ENCODE measurements around the gene ARSJ. TPM values are rescaled to one million over a fixed set of nuclear protein-coding genes. Genes with fewer than 3 reads are reported as not detected.

The ARSJ gene
- total and polyA plus RNA-seq, 2 experiments from 2014 or later: 4.3 to 6.6 TPM

GRCh38 chr4:113973345-113973744, 6.1 kb downstream of the ARSJ start:
- peaks cover 13% of the 10 kb centered on the region for H3K27me3 ChIP-seq (ENCODE audit: insufficient read depth)
- peaks cover 5% of the 10 kb centered on the region for H3K4me1 ChIP-seq (ENCODE audit: insufficient read depth)
- Mint-ChIP-seq H3K4me3 (no peak overlapping the region), H3K4me1 (peaks cover 15% of the 10 kb centered on the region), H3K9me3 (no peaks in the 10 kb centered on the region; the same call in 2 of the 3 replicates), H3K36me3 (ENCODE audit: low read depth) (peaks cover 4% of the 10 kb centered on the region; the same call in 1 of the 3 replicates), H3K27me3 (ENCODE audit: insufficient read depth, low read depth, poor library complexity) (no peaks in the 10 kb centered on the region), H3K27ac (no peak overlapping the region)
- H3K79me2 ChIP-seq (replicated peaks; ENCODE audit: insufficient read depth): peaks cover 30% of the 10 kb centered on the region
- no peak overlapping the region for H2AFZ ChIP-seq
- H3K27ac ChIP-seq (ENCODE audit: low read depth): no peak overlapping the region
- no peaks in the 10 kb centered on the region for H3K9me2 ChIP-seq (ENCODE audit: insufficient read depth)
- no peak overlapping the region for H3K4me2 ChIP-seq
- no peak for ATAC-seq
- TF ChIP-seq CREB1 (CRISPR knock-in tag; IDR thresholded peaks at IDR 0.05; ENCODE audit: low read depth) (no peak), NANOG (IDR thresholded peaks at IDR 0.05; ENCODE audit: borderline replicate concordance) (no peak), EZH2 (IDR thresholded peaks at IDR 0.05; ENCODE audit: low read depth, unreplicated experiment) (no peak), ZNF331 (CRISPR knock-in tag; IDR thresholded peaks at IDR 0.05; ENCODE audit: low read depth) (no peak), ZNF114 (CRISPR knock-in tag; IDR thresholded peaks at IDR 0.05) (no peak), EZH2phosphoT487 (IDR thresholded peaks at IDR 0.05; ENCODE audit: unreplicated experiment) (no peak), POLR2AphosphoS5 (IDR thresholded peaks at IDR 0.05; ENCODE audit: low read depth) (no peak), JUNB (IDR thresholded peaks at IDR 0.05; ENCODE audit: unreplicated experiment) (no peak), ZNF462 (CRISPR knock-in tag; IDR thresholded peaks at IDR 0.05) (no peak), STAT1 (IDR thresholded peaks at IDR 0.05; ENCODE audit: unreplicated experiment) (no peak), ETS1 (IDR thresholded peaks at IDR 0.05) (no peak)
- TF ChIP-seq, protein P1, sequence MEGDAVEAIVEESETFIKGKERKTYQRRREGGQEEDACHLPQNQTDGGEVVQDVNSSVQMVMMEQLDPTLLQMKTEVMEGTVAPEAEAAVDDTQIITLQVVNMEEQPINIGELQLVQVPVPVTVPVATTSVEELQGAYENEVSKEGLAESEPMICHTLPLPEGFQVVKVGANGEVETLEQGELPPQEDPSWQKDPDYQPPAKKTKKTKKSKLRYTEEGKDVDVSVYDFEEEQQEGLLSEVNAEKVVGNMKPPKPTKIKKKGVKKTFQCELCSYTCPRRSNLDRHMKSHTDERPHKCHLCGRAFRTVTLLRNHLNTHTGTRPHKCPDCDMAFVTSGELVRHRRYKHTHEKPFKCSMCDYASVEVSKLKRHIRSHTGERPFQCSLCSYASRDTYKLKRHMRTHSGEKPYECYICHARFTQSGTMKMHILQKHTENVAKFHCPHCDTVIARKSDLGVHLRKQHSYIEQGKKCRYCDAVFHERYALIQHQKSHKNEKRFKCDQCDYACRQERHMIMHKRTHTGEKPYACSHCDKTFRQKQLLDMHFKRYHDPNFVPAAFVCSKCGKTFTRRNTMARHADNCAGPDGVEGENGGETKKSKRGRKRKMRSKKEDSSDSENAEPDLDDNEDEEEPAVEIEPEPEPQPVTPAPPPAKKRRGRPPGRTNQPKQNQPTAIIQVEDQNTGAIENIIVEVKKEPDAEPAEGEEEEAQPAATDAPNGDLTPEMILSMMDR (conservative IDR thresholded peaks at IDR 0.05; ENCODE audit: low read depth in 2 of 2): no peak
- TF ChIP-seq, protein P2, sequence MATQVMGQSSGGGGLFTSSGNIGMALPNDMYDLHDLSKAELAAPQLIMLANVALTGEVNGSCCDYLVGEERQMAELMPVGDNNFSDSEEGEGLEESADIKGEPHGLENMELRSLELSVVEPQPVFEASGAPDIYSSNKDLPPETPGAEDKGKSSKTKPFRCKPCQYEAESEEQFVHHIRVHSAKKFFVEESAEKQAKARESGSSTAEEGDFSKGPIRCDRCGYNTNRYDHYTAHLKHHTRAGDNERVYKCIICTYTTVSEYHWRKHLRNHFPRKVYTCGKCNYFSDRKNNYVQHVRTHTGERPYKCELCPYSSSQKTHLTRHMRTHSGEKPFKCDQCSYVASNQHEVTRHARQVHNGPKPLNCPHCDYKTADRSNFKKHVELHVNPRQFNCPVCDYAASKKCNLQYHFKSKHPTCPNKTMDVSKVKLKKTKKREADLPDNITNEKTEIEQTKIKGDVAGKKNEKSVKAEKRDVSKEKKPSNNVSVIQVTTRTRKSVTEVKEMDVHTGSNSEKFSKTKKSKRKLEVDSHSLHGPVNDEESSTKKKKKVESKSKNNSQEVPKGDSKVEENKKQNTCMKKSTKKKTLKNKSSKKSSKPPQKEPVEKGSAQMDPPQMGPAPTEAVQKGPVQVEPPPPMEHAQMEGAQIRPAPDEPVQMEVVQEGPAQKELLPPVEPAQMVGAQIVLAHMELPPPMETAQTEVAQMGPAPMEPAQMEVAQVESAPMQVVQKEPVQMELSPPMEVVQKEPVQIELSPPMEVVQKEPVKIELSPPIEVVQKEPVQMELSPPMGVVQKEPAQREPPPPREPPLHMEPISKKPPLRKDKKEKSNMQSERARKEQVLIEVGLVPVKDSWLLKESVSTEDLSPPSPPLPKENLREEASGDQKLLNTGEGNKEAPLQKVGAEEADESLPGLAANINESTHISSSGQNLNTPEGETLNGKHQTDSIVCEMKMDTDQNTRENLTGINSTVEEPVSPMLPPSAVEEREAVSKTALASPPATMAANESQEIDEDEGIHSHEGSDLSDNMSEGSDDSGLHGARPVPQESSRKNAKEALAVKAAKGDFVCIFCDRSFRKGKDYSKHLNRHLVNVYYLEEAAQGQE (IDR thresholded peaks at IDR 0.05; ENCODE audit: unreplicated experiment): no peak
- H3F3A ChIP-seq (replicated peaks; ENCODE audit: low read depth): no peaks in the 10 kb centered on the region
- H3K36me3 ChIP-seq (ENCODE audit: insufficient read depth): no peaks in the 10 kb centered on the region
- no peaks in the 10 kb centered on the region for H4K20me1 ChIP-seq (replicated peaks; ENCODE audit: insufficient read depth)
- DNase-seq (ENCODE audit: low spot score): no peak
- H3K4me3 ChIP-seq: no peak overlapping the region

Data from GM23338 (cell line).